HG02938 (cell line): ENCODE measurements around the gene SMIM31.

Source experiments
- ATAC-seq: cut with Tn5 transposase; IDR thresholded peaks from one replicate; pipeline ENCODE4 v1.9.1; 2021; ENCODE audit warnings: mild to moderate bottlenecking, moderate library complexity; ENCODE audit not compliant: unreplicated experiment

SMIM31 gene

DNA sequence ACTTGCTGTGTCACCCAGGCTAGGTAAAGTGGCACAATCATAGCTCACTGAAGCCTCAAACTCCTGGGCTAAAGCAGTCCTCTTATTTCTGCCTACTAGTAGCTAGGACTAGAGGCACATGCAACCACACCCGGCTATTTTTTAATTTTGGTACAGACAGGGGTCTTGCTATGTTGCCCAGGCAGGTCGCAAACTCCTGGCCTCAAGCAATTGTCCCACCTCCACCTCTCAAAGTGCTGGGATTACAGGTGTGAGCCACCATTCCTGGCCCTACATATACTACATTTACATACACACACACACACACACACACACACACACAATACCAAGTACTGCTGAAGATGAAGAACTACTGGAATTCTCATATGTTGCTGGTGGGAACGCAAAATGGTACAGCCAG lies 26.9 kb downstream of the SMIM31 start:
- ATAC-seq = no peak

DNA sequence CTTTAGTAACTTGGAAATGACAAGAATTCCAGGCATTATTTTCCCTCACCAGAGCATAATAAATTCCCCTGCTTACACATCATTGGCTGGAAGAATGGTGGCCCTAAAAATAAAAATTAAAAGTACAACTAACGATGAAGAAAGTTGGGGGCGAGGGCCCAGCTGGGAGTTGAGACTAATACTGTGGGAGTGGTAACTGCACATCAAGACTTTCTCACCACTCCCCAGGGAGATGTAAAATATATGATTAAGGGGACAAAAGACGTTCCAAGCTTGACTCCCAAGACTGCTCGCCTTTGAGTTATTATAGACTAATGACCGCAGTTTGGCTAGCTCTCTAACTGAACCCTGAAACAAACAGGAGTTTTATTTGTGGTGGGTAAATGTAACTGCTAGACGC lies 30.0 kb downstream of the SMIM31 start:
- ATAC-seq = no peak

DNA sequence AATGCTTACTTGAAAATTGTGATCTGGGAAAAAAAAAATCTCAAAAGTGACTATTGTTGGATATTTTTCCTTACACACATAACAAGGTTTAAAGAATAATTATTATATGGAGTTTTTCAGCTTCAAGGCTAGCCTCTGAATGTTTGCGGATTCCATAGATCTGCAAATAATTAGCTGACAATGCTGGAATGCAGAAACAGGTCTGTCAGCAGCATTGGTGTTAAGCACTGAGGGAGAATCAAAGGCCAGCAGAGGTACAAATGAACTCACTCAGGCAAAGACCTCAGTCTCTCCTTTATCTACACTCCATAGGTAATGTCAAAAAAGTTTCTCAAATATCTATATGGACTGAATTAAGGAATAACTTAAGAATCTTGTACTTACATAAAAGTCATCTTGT lies 35.1 kb downstream of the SMIM31 start:
- ATAC-seq = no peak

DNA sequence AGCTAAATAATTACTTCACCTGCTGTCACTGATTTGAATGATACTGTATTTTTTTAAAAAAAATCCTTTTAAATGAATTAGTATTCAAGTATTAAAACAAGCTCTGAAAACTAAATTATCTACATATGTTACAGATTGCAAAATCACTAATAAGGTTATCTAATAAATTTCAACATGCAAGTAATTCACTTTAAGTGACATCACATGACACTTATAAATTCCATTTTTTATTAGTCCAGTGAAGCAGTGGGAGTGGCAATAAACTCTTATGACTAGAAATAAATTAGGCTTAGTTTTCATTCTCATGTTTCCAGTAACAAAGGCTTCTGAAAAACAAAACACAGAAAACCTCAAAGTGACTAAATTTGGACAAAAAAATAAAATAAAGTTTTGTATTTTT lies 36.3 kb downstream of the SMIM31 start:
- ATAC-seq = no peak

DNA sequence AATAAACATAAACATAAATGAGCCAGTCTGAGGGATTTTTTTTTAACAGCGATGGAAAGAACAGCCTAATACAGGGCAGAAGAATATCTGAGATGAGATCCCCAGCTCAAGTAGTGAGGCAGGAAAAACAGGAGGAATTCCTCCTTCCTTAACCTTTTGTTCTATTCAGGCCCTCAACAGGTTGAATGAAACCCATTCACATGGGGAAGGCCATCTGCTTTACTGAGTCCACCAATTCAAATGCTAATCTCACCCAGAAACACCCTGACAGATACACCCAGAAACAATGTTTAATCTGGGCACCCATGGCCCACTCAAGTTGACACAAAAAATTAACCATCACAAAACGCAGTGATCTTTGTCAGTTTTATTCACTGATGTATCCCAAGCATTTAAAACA lies 45.5 kb downstream of the SMIM31 start:
- ATAC-seq = no peak

DNA sequence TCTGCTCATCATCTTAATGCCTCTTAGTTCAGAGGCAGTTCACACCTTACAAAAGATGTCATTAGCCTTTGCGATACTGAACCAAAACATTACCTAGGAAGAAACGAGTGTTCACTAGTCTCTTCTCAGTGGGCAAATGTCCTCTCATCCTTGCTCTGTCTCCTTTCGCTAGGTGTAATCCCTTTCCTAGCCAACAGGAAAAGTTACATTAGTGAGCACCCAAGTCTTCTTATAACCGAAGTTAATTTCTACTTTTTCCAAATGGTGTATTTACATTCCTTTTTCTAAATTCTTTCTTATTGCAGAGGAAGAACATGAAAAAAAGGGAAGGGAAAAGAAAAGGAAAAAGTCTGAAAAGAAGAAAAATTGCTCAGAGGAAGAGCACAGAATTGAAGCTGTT lies 46.9 kb downstream of the SMIM31 start:
- ATAC-seq = no peak

DNA sequence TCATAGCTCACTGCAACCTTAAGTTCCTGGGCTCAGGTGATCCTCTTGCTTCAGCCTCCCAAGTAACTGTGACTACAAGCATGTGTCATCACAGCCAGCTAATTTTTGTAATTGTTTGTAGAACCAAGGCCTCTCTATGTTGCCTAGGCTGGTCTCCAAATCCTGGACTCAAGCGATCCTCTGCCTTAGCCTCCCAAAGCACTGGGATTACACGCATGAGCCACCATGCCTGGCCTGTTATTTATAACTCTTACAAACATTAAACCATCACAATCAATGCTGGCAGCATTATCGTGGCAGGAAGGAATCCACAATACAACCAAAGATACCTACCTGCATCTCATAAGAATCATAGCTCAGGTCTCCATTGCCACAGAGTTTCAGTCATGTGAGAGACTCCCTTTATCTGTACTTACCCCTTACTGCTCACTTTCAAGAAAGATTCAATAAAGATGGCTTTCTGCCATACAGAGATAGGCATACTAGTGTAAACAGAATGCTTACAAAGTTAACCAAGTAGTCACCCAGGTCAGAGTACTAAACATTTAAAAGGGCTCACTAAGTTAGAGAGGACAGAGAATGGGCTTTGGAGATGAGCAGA lies 48.5 kb downstream of the SMIM31 start:
- ATAC-seq = no peak

DNA sequence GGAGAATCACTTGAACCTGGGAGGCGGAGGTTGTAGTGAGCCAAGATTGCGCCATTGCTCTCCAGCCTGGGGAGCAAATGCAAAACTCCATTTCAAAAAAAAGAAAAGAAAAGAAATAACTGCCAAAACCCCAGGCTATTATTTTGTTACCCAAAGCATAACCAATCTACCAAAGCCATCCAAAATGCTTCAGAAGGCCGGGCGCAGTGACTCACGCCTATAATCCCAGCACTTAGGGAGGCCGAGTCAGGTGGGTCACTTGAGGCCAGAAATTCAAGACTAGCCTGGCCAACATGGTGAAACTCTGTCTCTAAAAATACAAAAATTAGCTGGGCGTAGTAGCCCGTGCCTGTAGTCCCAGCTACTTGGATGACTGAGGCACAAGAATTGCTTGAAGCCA lies 49.8 kb downstream of the SMIM31 start:
- no peak for ATAC-seq

DNA sequence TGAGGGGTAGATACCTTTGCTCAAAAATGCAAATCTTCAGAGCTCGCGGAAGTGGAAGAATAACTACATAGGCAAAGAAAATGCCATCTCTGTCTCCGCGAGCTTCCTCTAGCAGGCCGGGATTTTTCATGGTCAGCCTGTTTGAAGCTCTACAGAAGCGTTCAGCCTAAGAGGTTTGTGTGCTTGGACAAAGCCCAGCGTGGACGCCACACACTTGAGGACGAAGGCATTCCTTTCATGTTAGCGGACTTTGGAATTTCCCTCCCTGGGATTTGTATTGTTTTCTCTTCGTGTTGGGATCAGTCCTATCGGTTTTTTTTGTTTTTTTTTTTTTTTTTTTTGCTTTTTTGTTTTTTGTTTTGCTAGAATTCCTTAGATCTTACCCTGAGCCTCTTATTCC lies 53.7 kb downstream of the SMIM31 start:
- ATAC-seq = no peak

DNA sequence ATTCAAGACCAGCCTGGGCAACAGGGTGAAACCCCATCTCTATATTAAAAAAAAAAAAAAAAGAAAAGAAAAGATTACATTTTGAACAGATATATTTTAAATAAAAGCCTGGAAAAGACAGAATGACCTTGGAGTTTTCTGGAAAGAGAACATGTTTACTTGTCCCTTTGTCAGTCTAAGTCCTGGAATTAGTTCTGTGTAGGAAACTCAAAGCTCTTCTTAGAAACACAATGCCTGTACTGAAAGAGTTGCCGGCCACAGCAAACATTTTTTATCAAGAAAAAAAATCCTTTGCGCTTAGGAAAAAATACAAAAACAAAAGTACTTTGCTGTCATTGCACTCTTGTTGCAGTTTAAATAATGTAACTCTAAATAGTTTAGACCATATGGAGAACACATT lies 59.6 kb downstream of the SMIM31 start:
- no peak for ATAC-seq

DNA sequence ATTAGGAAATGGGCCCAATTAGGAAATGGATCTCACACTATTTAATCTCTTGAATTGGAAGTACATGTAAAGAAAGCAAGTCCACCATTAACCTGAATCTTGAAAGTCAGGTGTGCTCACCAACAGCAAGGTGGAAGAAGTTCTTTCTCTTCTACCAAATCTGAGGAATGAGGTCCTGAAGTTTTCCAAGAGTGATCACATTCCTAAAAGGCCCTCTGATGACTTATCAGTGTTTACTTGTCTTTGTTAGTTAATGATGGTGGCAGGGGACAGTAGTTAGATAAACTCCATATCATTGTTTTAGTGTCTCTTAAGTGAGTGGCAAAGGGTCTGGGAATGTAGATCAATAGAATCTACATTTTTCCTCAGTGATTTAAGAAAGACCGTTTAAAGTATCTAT lies 61.8 kb downstream of the SMIM31 start:
- no peak for ATAC-seq

DNA sequence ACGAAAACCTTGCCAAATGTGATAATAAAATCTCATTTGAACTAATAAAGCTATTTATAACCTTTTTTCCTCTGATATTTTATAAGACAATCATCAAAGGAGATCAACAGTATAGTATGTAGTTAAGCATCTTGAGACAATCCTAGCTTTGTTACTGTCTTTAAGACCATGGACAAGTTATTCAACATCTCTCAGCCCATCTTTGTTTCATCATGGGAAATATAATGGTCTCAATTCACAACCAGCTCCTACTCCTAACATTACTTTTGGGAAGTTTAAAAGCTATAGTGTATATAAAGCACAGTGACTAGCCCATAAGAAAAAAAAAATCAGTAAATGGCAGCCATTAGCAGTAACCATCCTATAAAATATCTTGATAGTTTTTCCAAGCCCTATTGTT lies 65.4 kb downstream of the SMIM31 start:
- no peak for ATAC-seq

DNA sequence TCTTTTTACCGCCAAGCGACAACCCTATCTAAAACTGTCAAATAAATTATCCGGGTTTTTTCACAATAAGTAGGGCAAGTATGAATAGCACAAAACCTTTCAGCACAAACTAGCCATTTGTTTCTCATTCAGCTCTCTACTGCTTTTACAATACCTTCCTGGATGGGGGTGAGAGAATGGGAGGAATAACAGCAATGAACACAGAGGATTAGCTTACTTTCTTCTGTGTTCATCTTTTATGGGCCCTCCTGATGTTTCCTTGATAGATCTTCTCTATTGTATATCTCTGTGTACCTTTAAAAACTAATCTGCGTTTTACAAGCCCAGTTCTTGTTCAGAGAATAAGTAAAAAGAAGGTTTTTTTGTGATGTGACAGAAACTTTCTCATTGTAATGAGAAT lies 67.8 kb downstream of the SMIM31 start:
- no peak for ATAC-seq

DNA sequence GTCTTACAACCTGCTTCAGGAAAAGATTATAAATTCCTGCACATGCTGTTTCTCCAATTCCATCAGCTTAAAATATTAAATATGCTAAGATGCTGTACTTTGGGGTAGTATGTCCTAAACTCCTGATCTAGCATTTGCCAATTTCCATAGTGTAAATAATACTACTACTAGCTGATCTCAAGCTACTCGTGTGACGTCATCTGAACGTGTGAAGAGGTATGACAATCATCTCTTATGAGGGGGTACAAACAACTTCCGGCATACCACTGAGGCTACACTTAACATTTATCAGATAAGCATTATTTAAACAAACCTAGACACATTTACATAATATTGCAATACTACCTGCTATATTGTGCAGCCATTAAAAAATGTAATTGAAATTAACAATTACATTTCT lies 70.7 kb downstream of the SMIM31 start:
- no peak for ATAC-seq

DNA sequence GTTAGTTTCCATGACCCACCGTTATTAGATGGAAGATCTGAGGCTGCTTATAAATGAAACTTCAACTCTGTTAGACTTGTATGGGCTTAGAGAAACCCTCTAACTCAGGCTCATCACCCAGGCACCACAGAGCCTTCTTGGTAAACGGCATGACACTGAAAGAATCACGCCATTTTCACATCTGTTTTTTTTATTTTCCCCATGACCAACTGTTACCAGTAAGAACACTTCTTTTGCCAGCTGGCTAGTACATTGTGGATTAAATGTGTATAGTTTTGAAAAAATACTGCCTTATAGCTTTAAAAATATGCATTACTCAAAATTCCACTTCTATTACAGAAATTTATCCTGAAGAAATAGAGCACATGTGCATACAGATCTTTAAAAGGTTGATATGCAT lies 75.0 kb downstream of the SMIM31 start:
- ATAC-seq = no peak

DNA sequence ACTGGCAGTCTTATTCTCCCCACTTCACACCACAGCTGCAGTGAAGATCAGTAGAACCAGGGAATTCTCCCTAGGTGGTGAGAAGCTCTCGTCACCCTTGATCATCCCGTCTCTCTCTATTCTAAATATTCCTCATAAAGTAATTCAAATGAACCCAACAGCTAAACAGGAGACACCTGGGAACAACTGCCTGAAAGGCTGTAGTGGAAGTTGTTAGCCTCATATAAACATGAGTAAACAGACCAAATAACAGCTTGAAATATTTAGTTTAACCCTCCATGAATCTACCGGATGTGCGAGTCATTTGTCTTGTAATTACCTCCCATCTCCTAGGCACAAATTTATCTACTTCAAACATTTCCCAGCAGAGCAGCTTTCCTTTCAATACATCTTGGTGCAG lies 92.6 kb downstream of the SMIM31 start:
- ATAC-seq = no peak

DNA sequence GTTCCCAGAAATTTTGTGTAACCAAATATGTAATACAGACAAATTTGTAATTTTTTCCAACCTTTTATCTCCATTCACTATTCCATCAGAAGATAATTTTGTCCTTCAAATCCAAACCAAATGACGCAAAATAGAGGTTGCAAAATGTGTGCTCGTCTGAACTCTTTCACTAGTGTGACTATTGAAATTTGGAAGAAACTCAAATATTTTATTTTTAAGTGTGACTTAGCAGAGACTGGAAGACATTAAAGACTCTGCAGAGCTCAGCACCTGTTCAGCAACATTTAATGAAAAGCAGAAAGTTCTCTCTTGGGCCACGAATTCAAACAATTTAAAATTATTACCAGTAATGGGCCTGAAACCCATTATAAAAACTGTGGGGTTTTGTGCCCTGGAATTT lies 93.1 kb downstream of the SMIM31 start:
- ATAC-seq = no peak

DNA sequence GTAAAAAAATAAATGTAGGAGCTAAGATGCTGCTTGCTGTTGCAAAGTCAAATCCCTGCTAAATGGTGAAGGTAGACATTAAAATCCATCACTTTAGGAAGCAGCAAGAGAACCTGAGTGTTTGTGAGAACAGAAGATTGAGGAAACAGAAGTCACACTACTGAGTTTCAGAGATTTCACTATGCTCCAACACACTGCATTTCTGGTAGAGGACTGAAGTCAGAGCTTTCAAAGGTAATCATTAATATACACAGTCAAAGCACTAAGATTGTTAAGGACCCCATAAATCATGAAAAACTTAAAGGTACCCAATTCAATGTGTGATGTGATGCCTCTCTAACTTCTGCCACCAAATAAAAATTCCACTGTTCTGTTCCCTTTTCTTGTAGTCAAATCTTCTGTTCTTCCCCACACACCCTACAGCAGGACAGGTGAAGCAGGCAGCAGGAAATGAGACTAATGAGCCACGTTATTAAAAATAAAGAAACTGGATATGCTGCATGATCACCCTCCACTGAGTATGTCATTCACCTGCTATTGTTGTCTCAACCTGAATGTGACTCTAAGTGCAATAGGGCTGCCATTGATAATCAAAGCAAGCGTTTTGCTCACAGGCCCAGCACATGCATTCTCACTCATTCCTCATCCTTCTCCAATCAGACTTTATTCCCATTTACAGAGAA lies 94.2 kb downstream of the SMIM31 start:
- peak; percentile 96 for ATAC-seq
